Measurements from ENCODE around the gene GRAMD4.

DNA sequence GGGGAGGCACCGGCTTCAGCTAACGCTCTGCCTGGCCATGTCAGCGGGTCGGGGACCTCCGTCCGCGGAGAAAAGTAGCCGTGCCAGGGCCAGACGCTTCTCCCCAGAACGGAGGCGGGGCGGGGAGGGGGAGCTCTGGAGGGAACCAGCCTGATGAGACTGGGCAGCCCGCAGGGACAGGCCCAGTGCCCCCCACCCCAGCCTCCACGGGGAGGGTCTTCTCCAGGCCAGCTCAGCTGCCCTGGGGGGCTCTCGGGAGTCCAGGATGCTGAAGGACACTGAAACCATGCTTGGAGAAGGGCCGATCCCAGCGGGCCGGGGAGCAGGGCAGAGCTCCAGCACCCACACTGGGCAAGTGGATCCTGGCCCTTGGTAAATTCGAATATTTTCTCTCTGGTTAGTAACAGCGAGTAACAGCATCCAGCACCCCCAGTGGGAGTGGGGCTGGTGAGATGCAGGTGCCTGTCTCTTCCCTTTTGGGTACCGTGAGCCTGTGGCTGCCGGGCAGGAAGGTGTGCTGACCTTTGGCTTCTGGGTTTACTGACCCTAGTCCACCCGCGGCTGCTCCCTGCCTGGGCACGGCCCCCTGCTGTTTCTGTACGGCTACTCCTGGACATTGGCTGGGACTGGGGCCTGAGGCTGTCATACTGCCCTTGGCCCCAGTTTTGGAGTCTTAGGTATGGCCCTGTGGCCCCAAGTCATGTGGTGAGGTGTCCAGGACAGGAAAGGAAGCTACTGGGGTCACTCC, 35.8 kb downstream of the GRAMD4 start:
- TF ChIP-seq POLR2A (IDR thresholded peaks at IDR 0.05; ENCODE audit: low read depth, low read length): no peak
- no peak for TF ChIP-seq SPI1 (IDR thresholded peaks at IDR 0.05; ENCODE audit: low read depth, low read length)
- no peak for TF ChIP-seq TAF1 (IDR thresholded peaks at IDR 0.05; ENCODE audit: low read depth, low read length)
- TF ChIP-seq POLR2AphosphoS5 (IDR thresholded peaks at IDR 0.05; ENCODE audit: low read depth, low read length): no peak

Measured in GM12891 (cell line).